A549 (cell line): ENCODE results near the gene EFHC1. TPM values are rescaled to one million over a fixed set of nuclear protein-coding genes. Genes with fewer than 3 reads are reported as not detected.

Experiments used
- ATAC-seq, 2 experiments: fragments of 200-7000 bp in 1 of 2; fragments of >200 bp in 1 of 2; cut with Nextera tagmentation in 1 of 2; cut with Tn5 transposase in 1 of 2; 3 replicates each; pipeline versions ENCODE4 v1.8.0 to v1.9.1; 2018 to 2020; ENCODE audit warnings: mild to moderate bottlenecking in 1 of 2, moderate library complexity in 1 of 2
- CTCF ChIA-PET: fragments of 300-600 bp; sonication (Branson Sonifier 250); formaldehyde crosslinking; extraction: SDS; loops from one replicate; lab custom pipeline; 2021; ENCODE audit warnings: antibody characterized with exemption, inconsistent platforms; lab: Yijun Ruan, JAX
- POLR2A ChIA-PET: fragments of 350-600 bp; formaldehyde crosslinking; extraction: SDS; loops from one replicate; lab custom pipeline; 2021; ENCODE audit warnings: antibody characterized with exemption, inconsistent platforms; lab: Yijun Ruan, JAX
- DNase-seq, 2 experiments: peaks; one replicate each; pipeline versions ENCODE4 v3.0.0 to v3.0.0-alpha.2; 2011 to 2016; ENCODE audit warnings: low read depth in 1 of 2, low spot score in 1 of 2
- FAIRE-seq: peaks from 2 replicates; lab custom pipeline; 2011; peaks lifted over from hg19 to GRCh38; lab: Jason Lieb, UNC
- H3K27ac ChIP-seq, 2 experiments: fragments of >200 bp; sonication (Bioruptor Twin); formaldehyde crosslinking; 3 replicates each; pipeline ENCODE4 v1.5.1; 2016 to 2017
- H3K4me1 ChIP-seq: fragments of >200 bp; sonication (Bioruptor Twin); formaldehyde crosslinking; 3 replicates; pipeline ENCODE4 v1.6.1; 2016
- H3K4me2 ChIP-seq: fragments of >200 bp; sonication (Bioruptor Twin); formaldehyde crosslinking; 3 replicates; pipeline ENCODE4 v1.6.1; 2016
- H3K4me3 ChIP-seq: fragments of >200 bp; sonication (Bioruptor Twin); formaldehyde crosslinking; 3 replicates; pipeline ENCODE4 v1.5.1; 2016
- H3K9me3 ChIP-seq: fragments of >200 bp; sonication (Bioruptor Twin); formaldehyde crosslinking; 3 replicates; pipeline ENCODE4 v1.6.1; 2016
- CBX2 ChIP-seq: fragments of 200-600 bp; sonication (generic); IDR thresholded peaks from 2 replicates; pipeline ENCODE4 v1.6.1; 2016; ENCODE audit warnings: low read depth, mild to moderate bottlenecking, borderline replicate concordance
- CBX8 ChIP-seq: fragments of 200-600 bp; sonication (generic); IDR thresholded peaks from 2 replicates; pipeline ENCODE4 v1.6.1; 2016
- CEBPB ChIP-seq, 2 experiments: fragments of >200 bp in 1 of 2; sonication (Bioruptor Twin) in 1 of 2; formaldehyde crosslinking in 1 of 2; IDR thresholded peaks; 2 replicates each; pipeline ENCODE4 v1.6.1; 2012 to 2016
- CHD4 ChIP-seq: fragments of 200-600 bp; sonication (generic); IDR thresholded peaks from 2 replicates; pipeline ENCODE4 v1.6.1; 2016; ENCODE audit warnings: antibody characterized with exemption, mild to moderate bottlenecking, borderline replicate concordance
- EHMT2 ChIP-seq: fragments of 200-600 bp; sonication (generic); IDR thresholded peaks from 2 replicates; pipeline ENCODE4 v1.6.1; 2016; ENCODE audit warnings: antibody characterized with exemption, low read depth, mild to moderate bottlenecking, moderate library complexity
- EP300 ChIP-seq, 2 experiments: fragments of >200 bp; sonication (Bioruptor Twin); formaldehyde crosslinking; IDR thresholded peaks; 2 replicates in 1 of 2; 3 replicates in 1 of 2; pipeline ENCODE4 v1.6.1; 2016 to 2017
- ESRRA ChIP-seq: fragments of 150-350 bp; IDR thresholded peaks from 2 replicates; pipeline ENCODE4 v1.6.1; 2014; ENCODE audit warnings: mild to moderate bottlenecking, low read length, borderline replicate concordance
- FOSL2 ChIP-seq, 2 experiments: fragments of 450-650 bp in 1 of 2; fragments of >200 bp in 1 of 2; sonication (Bioruptor Twin) in 1 of 2; formaldehyde crosslinking; IDR thresholded peaks; 2 replicates each; pipeline versions ENCODE4 v1.5.0 to v1.6.1; 2016 to 2020; ENCODE audit warnings: mild to moderate bottlenecking in 1 of 2, moderate library complexity in 1 of 2
- FOXS1 ChIP-seq: fragments of 250-450 bp; sonication (Bioruptor Pico); IDR thresholded peaks from 2 replicates; pipeline ENCODE4 v1.5.0; 2020; ENCODE audit warnings: mild to moderate bottlenecking, moderate library complexity
- HDAC2 ChIP-seq: fragments of 200-600 bp; sonication (generic); IDR thresholded peaks from 2 replicates; pipeline ENCODE4 v1.6.1; 2016
- HES2 ChIP-seq: fragments of >200 bp; sonication (Bioruptor Twin); formaldehyde crosslinking; IDR thresholded peaks from 2 replicates; pipeline ENCODE4 v1.6.1; 2016
- HMGXB4 ChIP-seq: fragments of 250-450 bp; sonication (Bioruptor Pico); IDR thresholded peaks from 2 replicates; pipeline ENCODE4 v1.5.0; 2021; ENCODE audit warnings: mild to moderate bottlenecking, moderate library complexity, borderline replicate concordance
- HOXB13 ChIP-seq: fragments of 250-450 bp; sonication (Bioruptor Pico); IDR thresholded peaks from 2 replicates; pipeline ENCODE4 v1.5.0; 2020; ENCODE audit warnings: low read depth, mild to moderate bottlenecking, moderate library complexity
- HOXB5 ChIP-seq: fragments of 250-450 bp; sonication (Bioruptor Pico); IDR thresholded peaks from 2 replicates; pipeline ENCODE4 v1.5.0; 2020; ENCODE audit warnings: mild to moderate bottlenecking, moderate library complexity
- JUN ChIP-seq, 2 experiments: fragments of >200 bp; sonication (Bioruptor Twin); formaldehyde crosslinking; IDR thresholded peaks; 2 replicates in 1 of 2; 3 replicates in 1 of 2; pipeline ENCODE4 v1.6.1; 2016 to 2017
- MYC ChIP-seq: IDR thresholded peaks from 2 replicates; pipeline ENCODE4 v1.6.1; 2012; ENCODE audit warnings: mild to moderate bottlenecking, inconsistent platforms, low read length, improper control_type of control experiment, borderline replicate concordance
- NFE2L2 ChIP-seq: fragments of 150-350 bp; conservative IDR thresholded peaks from 2 replicates; pipeline ENCODE4 v1.6.1; 2014; ENCODE audit warnings: low read length
- PBX3 ChIP-seq: IDR thresholded peaks from 2 replicates; pipeline ENCODE4 v1.6.1; 2012
- POLR2A ChIP-seq: IDR thresholded peaks from 2 replicates; pipeline ENCODE4 v1.6.1; 2012; ENCODE audit warnings: mild to moderate bottlenecking, low read length
- POLR2AphosphoS2 ChIP-seq: conservative IDR thresholded peaks from 2 replicates; pipeline ENCODE4 v1.6.1; 2012; ENCODE audit warnings: low read length, improper control_type of control experiment, inconsistent platforms
- RAD21 ChIP-seq, 2 experiments: fragments of >200 bp in 1 of 2; sonication (Bioruptor Twin) in 1 of 2; formaldehyde crosslinking in 1 of 2; IDR thresholded peaks in 1 of 2; conservative IDR thresholded peaks in 1 of 2; 2 replicates in 1 of 2; 3 replicates in 1 of 2; pipeline ENCODE4 v1.6.1; 2012 to 2018; ENCODE audit warnings: inconsistent platforms in 1 of 2
- RARB ChIP-seq: fragments of 250-450 bp; sonication (Bioruptor Pico); IDR thresholded peaks from 2 replicates; pipeline ENCODE4 v1.8.0; 2021; ENCODE audit warnings: mild to moderate bottlenecking, moderate library complexity
- RCOR1 ChIP-seq: fragments of 150-350 bp; IDR thresholded peaks from 2 replicates; pipeline ENCODE4 v1.6.1; 2014; ENCODE audit warnings: antibody characterized with exemption, low read length, low read depth
- RFX5 ChIP-seq: fragments of 450-650 bp; IDR thresholded peaks from 2 replicates; pipeline ENCODE4 v1.7.1; 2014; ENCODE audit warnings: antibody characterized with exemption, mild to moderate bottlenecking, moderate library complexity
- SMC3 ChIP-seq: fragments of >200 bp; sonication (Bioruptor Twin); formaldehyde crosslinking; IDR thresholded peaks from 3 replicates; pipeline ENCODE4 v1.6.1; 2018; ENCODE audit warnings: inconsistent platforms
- TP53 ChIP-seq: fragments of 250-450 bp; sonication (Bioruptor Pico); IDR thresholded peaks from 2 replicates; pipeline ENCODE4 v1.5.0; 2021; ENCODE audit warnings: mild to moderate bottlenecking, moderate library complexity
- ZFP36 ChIP-seq: fragments of 450-650 bp; IDR thresholded peaks from 2 replicates; pipeline ENCODE4 v1.6.1; 2014; ENCODE audit warnings: borderline replicate concordance; ENCODE audit not compliant: partially characterized antibody
- ZNF302 ChIP-seq: fragments of 250-450 bp; sonication (Bioruptor Pico); IDR thresholded peaks from 2 replicates; pipeline ENCODE4 v1.9.0; 2021; ENCODE audit warnings: inconsistent platforms, mild to moderate bottlenecking, moderate library complexity
- WGBS: methylation state at CpG from one replicate; pipeline ENCODE4 v1.1.6; 2017; ENCODE audit errors: missing lambda C conversion rate; 5-methylcytosine and 5-hydroxymethylcytosine counted together
- polyA plus RNA-seq, 4 experiments: library from polyadenylated mRNA; depleted of rRNA in 3 of 4; stranded (reverse); fragments of >200 nt; fragmentation: RNase III in 1 of 4; extraction: RNeasy Plus Mini Kit Qiagen cat#74134 plus additional on column Dnase treatment in 1 of 4; gene quantifications; 2 replicates in 3 of 4; 3 replicates in 1 of 4; pipeline ENCODE4 v1.2.3, GENCODE V29; 2011 to 2017
- TF ChIP-seq, protein P1 (sequence below): fragments of 450-650 bp; IDR thresholded peaks from 2 replicates; pipeline ENCODE4 v1.6.1; 2014; ENCODE audit warnings: antibody characterized with exemption
- TF ChIP-seq, protein P2 (sequence below): IDR thresholded peaks from 2 replicates; pipeline ENCODE4 v1.6.1; 2012

The EFHC1 gene
- polyA plus RNA-seq, 2 of the 4 experiments (the other 2 are of a cell fraction): 14.0 to 46.7 TPM

GRCh38 chr6:52410979-52411378, 9.2 kb upstream of the EFHC1 start:
- TF ChIP-seq RARB (no peak), MYC (no peak), EHMT2 (no peak), ZNF302 (CRISPR knock-in tag) (no peak), HDAC2 (no peak), POLR2A (no peak), CBX2 (no peak), JUN (IDR thresholded peaks at IDR 0.05) (no peak), CHD4 (no peak), RCOR1 (no peak), EP300 (IDR thresholded peaks at IDR 0.05) (no peak), HES2 (no peak), CBX8 (no peak), TP53 (CRISPR knock-in tag) (no peak), POLR2AphosphoS2 (no peak), PBX3 (no peak), RAD21 (conservative IDR thresholded peaks at IDR 0.05 in 1 of 2, IDR thresholded peaks at IDR 0.05 in 1 of 2) (no peak), ZFP36 (no peak)
- ATAC-seq (no peak), FAIRE-seq (no peak), DNase-seq (no peak)
- Histone ChIP-seq H3K4me3 (no peak overlapping the region), H3K4me1 (peaks cover 2% of the 10 kb centered on the region; the same call in 1 of the 3 replicates), H3K9me3 (no peaks in the 10 kb centered on the region), H3K4me2 (no peak overlapping the region), H3K27ac (no peak overlapping the region)
- CTCF ChIA-PET: interaction anchor here (1.0 to 1.2 kb wide), 3 partner anchors 187 to 252 kb away, joined by 3 read pairs; no protein-coding TSS in a partner anchor
- POLR2A ChIA-PET: no interaction called here

GRCh38 chr6:52411911-52412310, 8.2 kb upstream of the EFHC1 start:
- H3K4me1 ChIP-seq: peaks cover 7% of the 10 kb centered on the region; the same call in 1 of the 3 replicates
- FAIRE-seq: no peak
- H3K4me3 ChIP-seq: no peak overlapping the region
- DNase-seq: no peak
- CTCF ChIA-PET: interaction anchor here (0.8 to 1.1 kb wide), 2 partner anchors 136 to 249 kb away, joined by 3 read pairs; no protein-coding TSS in a partner anchor
- H3K4me2 ChIP-seq: no peak overlapping the region
- POLR2A ChIA-PET: no interaction called here
- no peaks in the 10 kb centered on the region for H3K9me3 ChIP-seq
- 80% methylated on average over 4 of the region's 4 CpGs for WGBS
- TF ChIP-seq CEBPB (IDR thresholded peaks at IDR 0.05): no peak
- H3K27ac ChIP-seq: no peak overlapping the region
- ATAC-seq: no peak

DNA sequence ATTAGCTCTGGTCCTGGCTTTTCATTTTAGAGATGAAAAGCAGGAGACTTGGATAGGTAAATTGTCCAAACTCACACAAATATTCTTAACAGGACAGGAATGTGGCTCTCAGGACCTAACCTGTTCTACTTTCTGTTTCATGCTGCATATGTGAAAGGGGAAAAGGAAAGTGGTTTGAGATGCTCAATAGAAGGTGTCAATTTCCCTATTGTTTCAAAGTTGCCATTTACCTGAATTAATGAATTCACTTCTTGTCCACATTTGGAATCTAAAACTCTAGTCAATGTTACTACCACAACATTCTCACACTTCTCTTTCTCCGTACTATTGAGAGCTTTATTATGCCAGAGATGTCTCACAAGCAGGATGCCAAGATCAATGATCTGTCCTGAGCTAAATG, 4.8 kb upstream of the EFHC1 start:
- H3K4me2 ChIP-seq: no peak overlapping the region
- ATAC-seq (no peak), FAIRE-seq (no peak), DNase-seq (no peak)
- ChIA-PET POLR2A (no interaction called here), CTCF (interaction anchor here (0.8 to 6.8 kb wide), 12 partner anchors 10 to 252 kb away, joined by 3 to 86 read pairs (median 8); no protein-coding TSS in a partner anchor)
- no peak overlapping the region for H3K27ac ChIP-seq
- H3K9me3 ChIP-seq: no peaks in the 10 kb centered on the region
- peaks cover 19% of the 10 kb centered on the region; the same call in 2 of the 3 replicates for H3K4me1 ChIP-seq
- H3K4me3 ChIP-seq: no peak overlapping the region
- 45% methylated on average over 1 of the region's 1 CpG for WGBS
- TF ChIP-seq MYC: no peak
- TF ChIP-seq, protein P1, sequence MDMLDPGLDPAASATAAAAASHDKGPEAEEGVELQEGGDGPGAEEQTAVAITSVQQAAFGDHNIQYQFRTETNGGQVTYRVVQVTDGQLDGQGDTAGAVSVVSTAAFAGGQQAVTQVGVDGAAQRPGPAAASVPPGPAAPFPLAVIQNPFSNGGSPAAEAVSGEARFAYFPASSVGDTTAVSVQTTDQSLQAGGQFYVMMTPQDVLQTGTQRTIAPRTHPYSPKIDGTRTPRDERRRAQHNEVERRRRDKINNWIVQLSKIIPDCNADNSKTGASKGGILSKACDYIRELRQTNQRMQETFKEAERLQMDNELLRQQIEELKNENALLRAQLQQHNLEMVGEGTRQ: no peak
- no peak for TF ChIP-seq ESRRA
- no peak for TF ChIP-seq ZFP36
- no peak for TF ChIP-seq RCOR1
- TF ChIP-seq NFE2L2: no peak
- TF ChIP-seq CBX2: no peak
- TF ChIP-seq FOSL2 (IDR thresholded peaks at IDR 0.05): no peak
- no peak for TF ChIP-seq FOSL2 (CRISPR knock-in tag; IDR thresholded peaks at IDR 0.05)
- TF ChIP-seq SMC3: no peak
- no peak for TF ChIP-seq FOXS1 (CRISPR knock-in tag)
- no peak for TF ChIP-seq HES2
- no peak for TF ChIP-seq RFX5
- no peak for TF ChIP-seq PBX3
- no peak for TF ChIP-seq HOXB5 (CRISPR knock-in tag)
- TF ChIP-seq HMGXB4 (CRISPR knock-in tag): no peak
- TF ChIP-seq, protein P2, sequence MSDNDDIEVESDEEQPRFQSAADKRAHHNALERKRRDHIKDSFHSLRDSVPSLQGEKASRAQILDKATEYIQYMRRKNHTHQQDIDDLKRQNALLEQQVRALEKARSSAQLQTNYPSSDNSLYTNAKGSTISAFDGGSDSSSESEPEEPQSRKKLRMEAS: no peak
- TF ChIP-seq HOXB13: no peak
- no peak for TF ChIP-seq POLR2A
